HCT116 (cell line): ENCODE measurements around the gene SLC39A12.

Source experiments
- CBX3 ChIP-seq: IDR thresholded peaks from 2 replicates; pipeline ENCODE4 v1.6.1; 2012; ENCODE audit warnings: low read depth
- CEBPB ChIP-seq: IDR thresholded peaks from 2 replicates; pipeline ENCODE4 v1.6.1; 2012; ENCODE audit warnings: low read depth
- EGR1 ChIP-seq: IDR thresholded peaks from 2 replicates; pipeline ENCODE4 v1.6.1; 2012; ENCODE audit warnings: low read depth
- ELF1 ChIP-seq: IDR thresholded peaks from 2 replicates; pipeline ENCODE4 v1.6.1; 2012; ENCODE audit warnings: low read depth, borderline replicate concordance
- EZH2 ChIP-seq: fragments of 200-600 bp; sonication (generic); IDR thresholded peaks from 2 replicates; pipeline ENCODE4 v1.6.1; 2017; ENCODE audit warnings: antibody characterized with exemption, mixed run types
- POLR2A ChIP-seq: IDR thresholded peaks from 2 replicates; pipeline ENCODE4 v1.7.0; 2011; ENCODE audit warnings: borderline replicate concordance; ENCODE audit not compliant: insufficient read depth, insufficient read length; ENCODE audit errors: extremely low read depth
- POLR2AphosphoS5 ChIP-seq: IDR thresholded peaks from 2 replicates; pipeline ENCODE4 v1.6.1; 2011; ENCODE audit warnings: mild to moderate bottlenecking, low read depth, low read length, moderate library complexity
- TF ChIP-seq, protein P1 (sequence below), 3 experiments: fragments of 200-600 bp in 1 of 3; sonication (generic) in 1 of 3; IDR thresholded peaks in 2 of 3; conservative IDR thresholded peaks in 1 of 3; 2 replicates each; pipeline ENCODE4 v1.5.1; 2012 to 2017; ENCODE audit warnings: low read depth in 2 of 3, low read length in 2 of 3, antibody characterized with exemption in 1 of 3, borderline replicate concordance in 1 of 3, control low read depth in 1 of 3, mild to moderate bottlenecking in 1 of 3, mixed read lengths in 1 of 3, mixed run types in 1 of 3, moderate library complexity in 1 of 3; ENCODE audit not compliant: insufficient read depth in 1 of 3

- TF ChIP-seq POLR2AphosphoS5 (no peak), POLR2A (no peak), CEBPB (no peak), EZH2 (no peak), CBX3 (no peak), EGR1 (no peak), ELF1 (no peak)
- TF ChIP-seq, protein P1, sequence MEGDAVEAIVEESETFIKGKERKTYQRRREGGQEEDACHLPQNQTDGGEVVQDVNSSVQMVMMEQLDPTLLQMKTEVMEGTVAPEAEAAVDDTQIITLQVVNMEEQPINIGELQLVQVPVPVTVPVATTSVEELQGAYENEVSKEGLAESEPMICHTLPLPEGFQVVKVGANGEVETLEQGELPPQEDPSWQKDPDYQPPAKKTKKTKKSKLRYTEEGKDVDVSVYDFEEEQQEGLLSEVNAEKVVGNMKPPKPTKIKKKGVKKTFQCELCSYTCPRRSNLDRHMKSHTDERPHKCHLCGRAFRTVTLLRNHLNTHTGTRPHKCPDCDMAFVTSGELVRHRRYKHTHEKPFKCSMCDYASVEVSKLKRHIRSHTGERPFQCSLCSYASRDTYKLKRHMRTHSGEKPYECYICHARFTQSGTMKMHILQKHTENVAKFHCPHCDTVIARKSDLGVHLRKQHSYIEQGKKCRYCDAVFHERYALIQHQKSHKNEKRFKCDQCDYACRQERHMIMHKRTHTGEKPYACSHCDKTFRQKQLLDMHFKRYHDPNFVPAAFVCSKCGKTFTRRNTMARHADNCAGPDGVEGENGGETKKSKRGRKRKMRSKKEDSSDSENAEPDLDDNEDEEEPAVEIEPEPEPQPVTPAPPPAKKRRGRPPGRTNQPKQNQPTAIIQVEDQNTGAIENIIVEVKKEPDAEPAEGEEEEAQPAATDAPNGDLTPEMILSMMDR (IDR thresholded peaks at IDR 0.05 in 2 of 3, conservative IDR thresholded peaks at IDR 0.05 in 1 of 3; ENCODE audit: borderline replicate concordance in 1 of 3, insufficient read depth in 1 of 3, low read depth in 2 of 3, low read length in 2 of 3), result no peak
Observed at GRCh38 chr10:17954861-17955260, 3.1 kb downstream of the SLC39A12 start.
